Inflammatory macrophage treated with lipopolysaccharide for 1 hour (primary cell): Measurements from ENCODE around the gene FBXO27.
"Not testable (repeated sequence)": the region's sequence is repeated elsewhere in the genome, so short reads cannot be mapped to it uniquely, and the experiment has no call there.

Experiments
- DNase-seq, 2 donors: peaks; one replicate each; pipeline ENCODE4 v3.0.0-alpha.2; 2020 to 2022

Gene FBXO27, protein sequence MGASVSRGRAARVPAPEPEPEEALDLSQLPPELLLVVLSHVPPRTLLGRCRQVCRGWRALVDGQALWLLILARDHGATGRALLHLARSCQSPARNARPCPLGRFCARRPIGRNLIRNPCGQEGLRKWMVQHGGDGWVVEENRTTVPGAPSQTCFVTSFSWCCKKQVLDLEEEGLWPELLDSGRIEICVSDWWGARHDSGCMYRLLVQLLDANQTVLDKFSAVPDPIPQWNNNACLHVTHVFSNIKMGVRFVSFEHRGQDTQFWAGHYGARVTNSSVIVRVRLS

DNA sequence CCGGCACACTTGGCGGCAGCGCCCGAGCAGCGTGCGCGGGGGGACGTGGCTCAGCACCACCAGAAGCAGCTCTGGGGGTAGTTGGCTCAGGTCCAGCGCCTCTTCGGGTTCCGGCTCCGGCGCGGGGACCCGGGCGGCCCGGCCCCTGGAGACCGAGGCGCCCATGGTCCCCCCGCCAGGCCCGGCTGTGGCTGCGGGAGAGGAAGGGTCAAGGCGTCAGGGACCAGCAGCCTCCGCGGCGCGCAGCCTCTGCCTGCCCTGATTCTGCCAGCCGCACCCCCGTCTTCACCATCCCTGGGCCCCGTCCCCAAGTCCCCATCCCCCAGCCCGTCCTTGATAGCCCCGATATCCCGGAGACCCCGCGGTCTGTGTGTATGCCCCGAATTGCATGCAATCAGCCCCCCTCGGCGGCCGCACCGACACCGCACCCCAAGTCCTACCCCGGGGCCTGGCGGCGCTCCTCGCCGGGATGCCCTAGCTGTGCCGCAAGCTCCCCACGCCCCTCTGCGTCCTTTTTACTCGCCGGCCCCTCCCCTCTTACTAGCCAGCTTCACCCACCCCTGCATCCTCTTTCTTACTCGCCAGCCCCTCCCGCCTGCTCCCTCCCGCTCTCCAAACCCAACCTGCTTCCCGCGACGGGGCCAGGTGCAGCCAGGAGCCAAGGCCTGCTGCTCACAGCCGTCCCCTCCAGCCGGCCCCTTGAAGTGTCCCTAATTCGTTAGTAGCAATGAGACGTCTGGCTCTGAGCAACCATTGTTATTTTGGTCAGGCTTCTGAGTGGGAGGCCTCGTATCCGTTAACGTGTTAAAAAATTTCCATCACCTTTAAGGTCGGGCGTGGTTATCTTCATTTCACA lies at the start of gene FBXO27:
TSS of gene FBXO27 (minus strand) at position 487 of the 856 bp plus-strand sequence. CDS start at position 165, 322 bp downstream.
- DNase-seq = no peak

DNA sequence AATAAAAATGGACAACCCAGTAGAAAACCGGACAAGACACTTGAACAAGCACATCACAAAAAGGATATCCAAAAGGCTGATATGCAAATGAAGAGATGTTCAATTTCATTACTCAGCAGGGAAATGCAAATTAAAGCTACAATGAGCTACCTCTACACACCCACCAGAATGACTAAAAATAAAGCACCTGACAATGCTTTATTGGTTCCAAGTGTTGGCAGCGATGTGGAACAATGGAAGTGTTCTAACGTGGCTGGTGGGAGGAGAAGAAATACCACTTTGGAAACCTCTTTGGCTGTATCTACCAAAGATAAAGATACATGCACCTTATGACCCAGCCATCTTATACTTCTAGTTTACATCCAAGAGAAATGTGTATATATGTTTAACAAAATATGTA lies 48.1 kb upstream of the FBXO27 start:
- DNase-seq = no peak

DNA sequence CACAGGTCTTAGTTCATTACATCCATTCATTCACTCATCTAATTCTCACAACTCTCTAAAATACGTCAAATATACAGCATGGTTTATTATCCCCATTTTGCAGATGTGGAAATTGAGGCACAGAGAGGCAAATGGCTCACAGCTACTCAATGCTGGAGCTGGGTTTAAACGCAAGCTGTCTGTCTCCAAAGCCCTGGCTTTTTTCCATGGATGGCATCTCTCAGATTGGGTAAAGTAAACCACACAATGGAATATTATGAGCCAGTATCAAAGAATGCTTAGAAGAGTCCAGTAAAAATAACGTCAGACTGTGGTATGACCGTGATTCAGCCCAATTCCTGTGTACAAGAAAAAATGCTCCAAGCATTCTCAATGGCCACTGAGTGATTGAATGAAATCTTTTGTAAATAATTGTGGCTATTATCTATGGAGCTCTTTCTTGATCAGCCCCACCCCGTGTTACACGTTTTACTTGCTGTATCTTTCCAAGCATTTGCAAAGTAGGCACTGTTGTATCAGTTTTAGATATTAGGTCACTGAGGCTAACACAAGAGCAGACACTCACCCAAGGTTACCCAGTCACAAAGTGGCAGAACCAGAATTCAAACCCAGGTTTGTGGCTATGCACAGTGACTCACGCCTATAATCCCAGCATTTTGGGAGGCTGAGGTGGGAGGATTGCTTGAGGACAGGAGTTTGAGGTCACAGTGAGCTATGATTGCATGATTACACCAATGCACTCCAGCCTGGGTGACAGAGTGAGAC lies 46.3 kb upstream of the FBXO27 start:
- DNase-seq = no peak

DNA sequence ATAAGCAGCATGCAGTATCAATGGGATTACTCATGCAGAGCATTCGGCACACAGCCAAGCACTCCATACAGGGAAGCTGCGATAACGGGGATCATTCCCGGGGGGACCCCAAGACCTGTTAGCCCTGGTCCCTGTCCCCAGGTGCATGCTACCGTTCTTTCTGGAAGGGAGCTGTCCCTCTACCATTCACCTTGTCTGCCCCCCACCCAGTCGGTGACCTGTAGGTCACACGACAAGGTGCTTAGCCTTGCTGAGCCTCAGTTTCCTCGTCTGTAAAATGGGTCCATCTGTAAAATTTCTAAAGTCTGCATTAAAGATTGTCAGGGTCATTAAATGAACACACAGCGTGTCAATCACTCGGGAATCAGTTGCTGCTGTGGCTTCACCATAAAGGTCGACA lies 45.0 kb upstream of the FBXO27 start:
- no peak for DNase-seq

DNA sequence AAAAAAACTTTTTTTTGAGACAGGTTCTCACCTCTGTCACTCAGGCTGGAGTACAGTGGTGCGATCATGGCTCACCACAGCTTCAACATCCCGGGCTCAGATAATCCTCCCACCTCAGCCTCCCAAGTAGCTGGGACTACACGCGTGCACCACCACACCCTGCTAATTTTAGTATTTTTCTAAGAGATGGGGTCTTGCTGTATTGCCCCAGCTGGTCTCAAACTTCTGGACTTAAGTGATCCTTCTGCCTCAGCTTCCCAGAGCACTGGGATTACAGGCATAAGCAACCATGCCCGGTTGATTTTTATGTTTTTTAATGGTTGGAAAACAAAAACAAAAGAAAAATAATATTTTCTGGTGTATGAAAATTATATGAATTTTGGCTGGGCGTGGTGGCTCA lies 42.6 kb upstream of the FBXO27 start:
- DNase-seq = no peak

DNA sequence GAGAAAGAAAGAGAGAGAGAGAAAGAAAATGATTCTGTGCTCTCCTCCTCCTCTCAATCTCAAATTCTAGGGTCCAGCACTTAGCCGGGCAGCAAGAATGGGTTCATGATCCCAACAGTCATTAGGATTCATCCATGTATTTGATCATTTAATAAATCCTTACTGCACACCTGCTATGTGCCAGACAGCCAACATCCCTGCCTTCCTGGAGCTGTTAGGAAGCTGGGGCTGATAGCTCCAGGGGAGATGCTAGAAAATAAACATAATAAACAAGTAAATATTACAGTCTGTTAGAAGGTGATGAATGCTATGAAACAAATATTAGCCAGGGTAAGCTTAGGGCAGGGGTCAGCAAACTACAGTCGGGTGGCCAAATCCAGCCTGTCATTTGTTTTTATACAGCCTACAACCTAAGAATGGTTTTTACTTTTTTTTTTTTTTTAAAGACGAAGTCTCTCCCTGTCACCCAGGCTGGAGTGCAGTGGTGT lies 41.9 kb upstream of the FBXO27 start:
- DNase-seq = no peak

DNA sequence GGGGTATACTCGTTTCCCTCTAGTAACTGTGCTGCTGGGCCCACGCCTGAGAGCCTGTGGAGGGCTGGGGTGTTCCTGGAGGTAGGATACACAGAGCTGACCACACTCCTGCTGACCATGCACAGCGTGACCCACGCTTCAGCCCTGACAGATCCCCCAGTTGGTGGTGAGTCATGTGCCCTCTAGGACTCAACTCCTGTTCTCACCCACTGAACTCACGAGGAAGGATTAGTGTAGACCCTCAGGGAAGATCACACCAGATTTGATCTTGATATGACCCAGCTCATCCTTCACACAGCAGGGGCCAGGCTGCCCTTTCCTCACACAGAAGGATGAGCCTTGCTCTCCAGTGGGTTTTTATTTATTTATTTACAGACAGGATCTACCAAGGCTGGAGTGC lies 38.5 kb upstream of the FBXO27 start:
- DNase-seq = no peak

DNA sequence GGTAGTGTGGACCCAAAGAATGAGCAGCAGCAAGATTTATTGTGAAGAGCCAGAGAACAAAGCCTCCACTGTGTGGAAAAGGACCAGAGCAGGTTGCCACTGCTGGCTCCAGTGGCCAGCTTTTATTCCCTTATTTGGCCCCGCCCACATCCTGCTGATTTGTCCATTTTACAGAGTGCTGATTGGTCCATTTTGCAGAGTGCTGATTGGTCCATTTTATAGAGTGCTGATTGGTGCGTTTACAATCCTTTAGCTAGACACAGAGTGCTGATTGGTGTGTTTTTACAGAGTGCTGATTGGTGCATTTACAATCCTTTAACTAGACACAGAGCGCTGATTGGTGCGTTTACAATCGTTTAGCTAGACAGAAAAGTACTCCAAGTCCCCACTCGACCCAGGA lies 35.9 kb upstream of the FBXO27 start:
- not testable (repeated sequence) for DNase-seq

DNA sequence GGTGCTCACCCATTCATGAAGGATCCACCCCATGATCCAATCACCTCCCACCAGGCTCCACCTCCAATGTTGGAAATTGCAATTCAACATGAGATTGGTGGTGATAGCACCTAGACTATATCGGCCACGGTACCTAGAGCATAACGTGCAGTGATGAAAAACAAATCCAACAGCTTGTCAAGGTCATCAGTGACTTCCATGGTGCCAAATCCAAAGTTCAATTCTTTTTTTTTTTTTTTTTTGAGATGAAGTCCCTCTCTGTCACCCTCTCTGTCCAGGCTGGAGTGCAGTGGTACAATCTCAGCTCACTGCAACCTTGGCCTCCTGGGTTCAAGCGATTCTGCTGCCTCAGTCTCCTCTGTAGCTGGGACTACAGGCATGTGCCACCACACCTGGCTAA lies 34.8 kb upstream of the FBXO27 start:
- no peak for DNase-seq

DNA sequence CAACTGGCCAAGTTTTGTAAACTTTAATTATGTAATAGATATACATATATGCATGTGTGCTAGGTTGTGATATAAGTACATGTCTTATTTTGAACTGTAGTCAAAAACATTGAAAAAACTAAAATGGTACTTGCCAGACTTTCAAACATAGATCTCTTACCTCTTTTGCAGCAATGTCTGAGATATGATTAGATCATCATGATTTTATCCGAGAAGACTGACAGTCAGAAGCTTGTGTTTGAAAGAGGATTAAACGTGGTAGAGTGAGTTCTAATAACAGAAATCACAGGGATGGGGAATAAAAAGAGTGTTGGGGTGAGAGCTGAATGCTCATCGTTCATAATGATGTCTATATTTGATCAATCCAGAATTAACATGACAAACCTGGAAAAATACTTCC lies 33.6 kb upstream of the FBXO27 start:
- no peak for DNase-seq

DNA sequence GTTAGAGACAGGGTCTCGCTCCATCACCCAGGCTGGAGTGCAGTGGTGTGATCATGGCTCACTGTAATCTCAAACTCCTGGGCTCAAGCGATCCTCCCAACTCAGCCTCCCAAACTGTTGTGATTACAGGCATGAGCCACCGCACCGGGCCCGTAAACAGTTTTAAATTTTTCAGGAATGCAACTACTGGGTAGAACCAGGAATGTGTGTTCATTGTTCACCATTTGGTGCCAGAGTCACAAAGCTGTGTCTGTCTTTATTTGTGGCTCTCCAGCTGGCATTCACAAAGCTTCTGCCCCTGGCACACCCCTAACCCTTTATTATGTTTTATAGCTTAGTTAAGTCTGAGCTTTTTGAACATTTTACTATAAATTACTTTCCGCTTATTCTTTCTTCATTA lies 32.1 kb upstream of the FBXO27 start:
- no peak for DNase-seq

DNA sequence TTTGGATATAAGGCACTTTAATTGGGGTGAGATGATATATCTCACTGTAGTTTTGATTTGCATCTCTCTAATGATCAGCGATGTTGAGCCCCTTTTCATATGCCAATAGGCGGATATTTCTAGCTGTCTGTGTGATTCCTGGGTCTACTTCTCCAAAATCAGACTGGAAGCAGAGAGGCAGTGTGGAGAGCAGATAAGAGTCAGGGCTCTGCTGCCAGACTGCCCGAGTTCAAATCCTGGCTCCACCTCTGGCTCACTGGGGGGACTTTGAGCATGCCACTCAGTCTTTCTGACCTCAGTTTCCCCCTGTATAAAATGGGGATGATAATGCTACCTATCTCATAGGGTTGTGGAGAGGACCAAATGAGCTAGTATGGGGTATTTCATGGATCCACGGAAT lies 27.8 kb upstream of the FBXO27 start:
- DNase-seq = no peak

DNA sequence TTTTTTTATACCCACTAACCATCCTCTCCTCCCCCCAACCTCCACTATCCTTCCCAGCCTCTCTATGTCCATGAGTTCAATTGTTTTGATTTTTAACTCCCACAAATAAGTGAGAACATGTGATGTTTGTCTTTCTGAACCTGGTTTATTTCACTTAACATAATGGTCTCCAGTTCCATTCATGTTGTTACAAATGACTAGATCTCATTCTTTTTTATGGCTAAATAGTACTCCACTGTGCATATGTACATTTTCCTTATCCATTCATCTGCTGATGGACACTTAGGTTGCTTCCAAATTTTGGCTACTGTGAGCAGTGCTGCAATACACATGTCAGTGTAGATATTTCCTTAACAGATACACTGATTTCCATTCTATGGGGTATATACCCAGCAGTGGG lies 27.0 kb upstream of the FBXO27 start:
- no peak for DNase-seq

DNA sequence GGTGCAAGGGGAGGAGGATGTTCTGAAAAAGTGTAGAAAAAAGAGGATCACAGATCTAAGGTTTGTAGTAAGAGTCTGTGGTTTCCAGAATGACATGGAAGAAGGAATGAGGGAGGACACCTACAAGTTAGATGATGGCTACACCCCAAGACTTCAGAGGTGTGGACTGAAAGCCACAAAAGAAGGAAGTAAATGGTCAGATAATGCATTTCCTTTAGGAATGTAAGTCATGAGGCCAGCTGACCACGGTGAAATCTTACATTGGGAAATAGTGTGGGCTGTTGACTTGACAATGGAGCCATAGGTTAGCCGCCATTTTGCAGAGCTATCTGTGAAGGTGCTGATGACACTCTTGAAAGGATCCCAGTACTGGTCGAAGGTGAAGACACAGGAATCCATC lies 25.3 kb upstream of the FBXO27 start:
- peak in 1 of 2 donors; percentile 10 for DNase-seq

DNA sequence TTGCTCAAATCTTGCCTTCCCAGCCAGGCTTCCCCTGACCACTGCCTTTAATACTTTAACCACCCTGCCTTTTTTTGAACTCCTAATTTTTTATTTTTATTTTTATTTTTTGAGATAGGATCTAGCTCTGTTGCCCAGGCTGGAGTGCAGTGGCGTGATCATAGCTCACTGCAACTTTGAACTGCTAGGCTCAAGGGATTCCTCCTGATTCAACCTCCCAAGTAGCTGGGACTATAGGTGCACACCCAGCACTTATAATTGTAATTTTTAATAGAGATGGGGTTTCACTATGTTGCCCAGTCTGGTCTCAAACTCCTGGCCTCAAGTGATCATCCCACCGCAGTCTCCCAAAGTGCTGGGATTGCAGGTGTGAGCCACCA lies 21.7 kb upstream of the FBXO27 start:
- DNase-seq = no peak

DNA sequence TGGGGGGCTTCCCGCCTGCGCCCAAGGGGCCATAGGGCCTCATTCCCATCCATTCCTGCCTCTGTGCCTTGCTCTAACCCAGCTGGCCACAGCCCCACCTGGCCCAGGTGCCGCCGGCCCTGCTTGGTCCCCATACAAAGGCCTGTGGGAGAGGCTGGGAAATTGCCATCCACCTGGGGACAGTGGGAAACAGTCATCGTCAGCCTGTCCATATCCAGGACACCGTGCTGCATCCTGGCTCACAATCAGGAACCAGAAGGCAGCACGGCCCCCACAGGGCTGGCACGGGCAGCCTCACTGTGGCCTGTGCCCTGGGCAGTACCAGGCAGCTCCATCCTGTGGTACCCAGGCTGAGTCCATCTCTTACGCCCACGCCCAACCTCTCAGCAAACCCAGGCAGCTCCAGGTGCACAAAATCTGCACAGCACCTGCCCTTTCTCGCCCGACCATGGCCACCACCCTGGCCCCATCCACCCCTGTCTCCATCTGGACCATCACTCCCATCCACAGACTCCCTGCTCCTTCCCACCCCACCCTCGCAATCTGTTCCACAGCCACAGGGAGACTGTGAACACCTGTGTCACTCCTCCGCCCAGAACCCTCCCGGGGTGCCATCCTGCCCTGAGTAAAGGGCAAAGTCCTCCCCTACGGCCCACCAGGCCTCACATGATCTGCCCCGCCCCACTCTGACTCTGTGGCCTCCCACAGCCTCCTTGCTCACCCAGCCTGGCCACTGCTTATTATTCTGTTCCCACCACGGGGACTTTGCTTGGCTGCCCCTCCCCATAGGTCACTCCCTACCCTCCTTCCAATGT lies 21.1 kb upstream of the FBXO27 start:
- DNase-seq = no peak

DNA sequence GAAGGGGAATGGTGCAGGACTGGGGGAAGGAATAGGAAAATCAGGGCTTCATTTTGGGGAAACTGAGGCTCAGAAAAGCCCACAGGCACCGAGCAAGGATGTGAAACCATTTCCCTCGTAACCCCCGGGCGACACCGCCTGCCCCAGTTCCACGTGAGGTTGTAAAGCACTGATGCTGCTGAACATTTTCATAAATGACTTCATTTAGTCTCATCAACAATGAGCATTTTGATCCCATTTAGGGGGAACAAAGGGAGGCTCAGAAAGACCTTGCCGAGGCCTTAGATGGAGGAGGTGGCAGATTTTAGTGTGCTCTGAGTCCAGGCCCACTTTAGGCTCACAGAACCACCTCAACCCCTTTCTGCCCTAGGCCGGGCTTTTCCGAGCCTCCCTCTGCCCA lies 20.5 kb upstream of the FBXO27 start:
- DNase-seq = no peak

DNA sequence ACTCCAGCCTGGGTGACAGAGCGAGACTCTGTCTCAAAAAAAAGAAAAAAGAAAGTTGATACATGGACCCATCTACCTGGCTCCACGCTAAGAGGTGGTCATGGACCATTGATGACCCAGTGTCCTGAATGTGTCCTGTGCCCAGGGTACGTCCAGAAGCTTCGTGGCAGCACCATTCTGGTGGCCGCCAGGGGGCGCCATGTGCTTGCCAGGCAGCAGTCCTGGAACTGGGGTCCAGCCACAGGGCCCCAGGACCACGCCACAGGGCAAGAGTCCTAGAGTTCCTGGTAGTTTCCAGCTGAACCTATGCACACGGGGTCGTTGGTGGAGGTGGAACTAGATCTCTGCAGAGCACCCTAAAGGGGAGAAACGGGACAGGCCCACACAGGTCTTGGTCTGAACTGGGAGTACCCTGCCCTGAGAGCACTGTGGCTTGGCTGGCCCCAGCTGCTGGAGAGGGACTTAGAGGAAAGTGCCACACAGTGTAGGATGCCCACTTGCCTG lies 19.9 kb upstream of the FBXO27 start:
- DNase-seq = peak; percentile 12 to 52

DNA sequence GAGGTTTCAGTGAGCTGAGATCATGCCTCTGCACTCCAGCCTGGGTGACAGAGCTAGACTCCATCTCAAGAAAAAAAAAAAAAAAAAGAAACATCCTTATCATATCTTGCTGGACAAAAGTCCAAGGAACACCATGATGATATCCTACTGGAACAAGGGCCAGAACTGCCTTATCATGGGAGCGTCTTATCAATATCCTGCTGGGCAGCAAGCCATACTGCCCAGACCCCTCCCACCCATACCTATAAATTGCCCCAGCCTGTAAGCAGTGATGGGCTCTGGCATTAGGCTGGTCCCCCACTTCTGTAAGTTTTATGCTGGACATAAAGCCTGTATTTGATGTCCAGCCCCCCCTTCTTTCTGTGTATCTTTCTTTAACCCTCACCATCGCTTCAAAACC lies 14.7 kb upstream of the FBXO27 start:
- DNase-seq = no peak

DNA sequence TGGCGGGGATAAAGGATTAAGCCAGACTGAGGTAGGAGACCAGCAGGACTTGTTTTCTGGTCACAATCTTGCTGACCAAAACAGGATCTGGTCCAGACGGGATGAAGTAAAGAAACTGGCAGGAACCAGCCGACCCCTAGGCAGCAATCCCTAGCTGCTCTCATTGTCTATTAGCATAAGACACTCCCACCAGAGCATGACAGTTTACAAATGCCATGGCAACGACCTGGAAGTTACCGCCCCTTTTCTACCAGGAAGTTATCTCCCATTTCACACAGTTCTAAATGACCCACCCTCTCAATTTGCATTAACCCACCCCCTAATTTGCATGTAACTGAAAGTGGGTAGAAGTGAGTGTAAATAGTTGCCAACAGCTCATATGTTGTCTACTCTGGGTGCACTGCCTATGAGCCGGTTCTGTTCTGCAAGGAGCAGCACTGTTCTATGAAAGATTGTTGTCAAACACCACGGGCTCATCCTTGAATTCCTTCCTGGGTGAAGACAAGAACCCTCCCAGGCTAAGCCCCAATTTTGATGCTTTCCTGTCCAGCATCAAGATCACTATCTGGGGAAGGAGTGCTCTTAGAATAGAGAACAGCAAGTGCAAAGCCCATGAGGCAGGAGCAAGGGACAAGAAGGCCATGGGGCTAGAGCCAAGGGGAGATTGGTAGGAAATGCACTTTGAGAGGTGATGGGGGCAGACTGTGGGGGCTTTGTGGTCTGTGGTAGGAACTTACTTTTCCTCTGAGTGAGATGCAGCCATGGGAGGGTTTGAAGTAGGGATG lies 13.9 kb upstream of the FBXO27 start:
- DNase-seq = no peak

DNA sequence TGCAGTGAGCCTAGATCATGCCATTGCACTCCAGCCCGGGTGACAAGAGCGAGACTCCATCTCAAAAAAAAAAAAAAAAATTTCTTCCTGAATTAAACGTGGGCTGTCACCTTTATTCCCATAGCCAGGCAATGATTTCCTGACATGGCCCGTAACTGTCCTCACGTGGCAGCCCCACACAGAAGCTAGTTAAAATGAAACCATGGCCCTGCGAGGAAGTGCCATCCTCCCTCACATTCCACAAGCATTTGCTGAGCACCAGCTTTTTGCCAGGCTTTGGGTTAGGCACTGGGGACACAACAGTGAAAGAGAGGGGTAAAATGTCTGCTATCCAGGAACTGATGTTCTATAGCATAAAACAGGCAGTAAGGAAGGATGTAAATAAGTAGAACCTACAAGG lies 13.2 kb upstream of the FBXO27 start:
- no peak for DNase-seq

DNA sequence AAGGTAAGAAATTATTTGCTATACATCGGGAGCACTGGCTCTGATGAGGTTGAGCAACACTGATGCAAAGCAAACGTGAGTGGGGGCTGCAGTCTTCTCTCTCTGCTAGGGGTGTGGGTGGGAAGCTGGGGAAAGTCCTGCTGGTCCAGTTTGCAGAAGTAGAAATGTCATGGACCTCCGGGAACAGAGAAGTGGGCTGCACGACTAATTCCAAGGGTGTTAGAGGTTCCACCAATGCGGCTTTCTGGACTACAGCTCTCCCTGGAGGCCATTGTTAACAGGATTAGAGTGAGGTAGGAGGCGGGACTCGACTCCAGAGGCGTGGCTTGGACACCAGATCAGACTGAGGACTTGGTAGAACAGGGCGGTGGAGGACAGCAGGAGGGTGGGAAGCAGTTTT lies 5.7 kb upstream of the FBXO27 start:
- DNase-seq = peak; percentile 64 to 90
